Endodermal cell (in vitro differentiated cells): ENCODE results near the gene UFD1. TPM values are rescaled to one million over a fixed set of nuclear protein-coding genes. Genes with fewer than 3 reads are reported as not detected.

ENCODE experiments used
- DNase-seq: peaks from one replicate; pipeline ENCODE4 v3.0.0-alpha.2; 2017
- H3K27ac ChIP-seq: 2 replicates; pipeline ENCODE4 v1.5.1; 2013; ENCODE audit warnings: mild to moderate bottlenecking, low read depth, low read length, moderate library complexity
- H3K27me3 ChIP-seq: 2 replicates; pipeline ENCODE4 v1.6.1; 2013; ENCODE audit warnings: mild to moderate bottlenecking, low read length, moderate library complexity; ENCODE audit not compliant: insufficient read depth, control insufficient read depth, poor library complexity, severe bottlenecking
- H3K36me3 ChIP-seq: 2 replicates; pipeline ENCODE4 v1.7.0; 2013; ENCODE audit warnings: mild to moderate bottlenecking, low read length, moderate library complexity; ENCODE audit not compliant: control insufficient read depth, insufficient read depth
- H3K4me1 ChIP-seq: one replicate; pipeline ENCODE4 v1.7.0; 2013; ENCODE audit warnings: low read length; ENCODE audit not compliant: control insufficient read depth, insufficient read depth
- H3K4me3 ChIP-seq: 2 replicates; pipeline ENCODE4 v1.5.1; 2013; ENCODE audit warnings: mild to moderate bottlenecking, low read length, moderate library complexity
- H3K9ac ChIP-seq: 2 replicates; pipeline ENCODE4 v1.6.1; 2013; ENCODE audit warnings: mild to moderate bottlenecking, low read length, moderate library complexity; ENCODE audit not compliant: poor library complexity, severe bottlenecking; ENCODE audit errors: extremely low read depth
- H3K9me3 ChIP-seq: 2 replicates; pipeline ENCODE4 v1.6.1; 2013; ENCODE audit warnings: mild to moderate bottlenecking, low read length, moderate library complexity; ENCODE audit not compliant: control insufficient read depth
- H3K27ac Mint-ChIP-seq: 2 replicates; pipeline ENCODE4 v1.8.0; 2020; ENCODE audit warnings: mixed read lengths
- H3K27me3 Mint-ChIP-seq: 2 replicates; pipeline ENCODE4 v1.8.0; 2021; ENCODE audit warnings: mild to moderate bottlenecking, mixed read lengths; ENCODE audit not compliant: insufficient read depth
- H3K36me3 Mint-ChIP-seq: 2 replicates; pipeline ENCODE4 v1.8.0; 2020; ENCODE audit warnings: low read depth, mixed read lengths
- H3K4me1 Mint-ChIP-seq: 2 replicates; pipeline ENCODE4 v1.8.0; 2020; ENCODE audit warnings: mixed read lengths
- H3K4me3 Mint-ChIP-seq: 2 replicates; pipeline ENCODE4 v1.8.0; 2020; ENCODE audit warnings: mild to moderate bottlenecking, moderate library complexity, mixed read lengths
- H3K9me3 Mint-ChIP-seq: 2 replicates; pipeline ENCODE4 v1.8.0; 2020; ENCODE audit warnings: mild to moderate bottlenecking, mixed read lengths
- CTCF ChIP-seq: fragments of 200-600 bp; sonication (generic); conservative IDR thresholded peaks from 2 replicates; pipeline ENCODE4 v1.5.0; 2021; ENCODE audit warnings: antibody characterized with exemption, mild to moderate bottlenecking
- WGBS, 2 experiments: methylation state at CpG; one replicate each; pipeline versions ENCODE4 v1.1.5 to v1.1.7; 2013; ENCODE audit warnings: missing lambda C conversion rate in 2 of 2, mixed read lengths in 1 of 2; ENCODE audit not compliant: insufficient coverage in 1 of 2, insufficient read length in 1 of 2; 5-methylcytosine and 5-hydroxymethylcytosine counted together
- total RNA-seq, 2 donors: library from RNA; stranded (reverse); fragmentation: NEBNext Ultra II Directional in 1 of 2; extraction: Animal tissue kit (Norgen Biotek cat#: 25700) in 1 of 2; gene quantifications; 2 replicates in 1 of 2; 3 replicates in 1 of 2; pipeline ENCODE4 v1.2.1, GENCODE V29; 2021

Gene UFD1
- total RNA-seq, 2 donors from 2014 or later: 67.7 to 69.2 TPM

GRCh38 chr22:19526702-19527111 is 47.7 kb upstream of the UFD1 start:
- Mint-ChIP-seq H3K36me3 (no peaks in the 10 kb centered on the region), H3K4me3 (no peak overlapping the region), H3K9me3 (no peaks in the 10 kb centered on the region), H3K27ac (no peak overlapping the region), H3K27me3 (peaks cover 44% of the 10 kb centered on the region), H3K4me1 (peaks cover 16% of the 10 kb centered on the region)
- WGBS, 2 experiments: 82 to 85% methylated on average over 7 of the region's 7 CpGs
- no peak for TF ChIP-seq CTCF
- peak; percentile 32 for DNase-seq
- Histone ChIP-seq H3K9me3 (no peaks in the 10 kb centered on the region), H3K4me3 (no peak overlapping the region), H3K27ac (no peak overlapping the region), H3K27me3 (peaks cover 45% of the 10 kb centered on the region), H3K36me3 (no peaks in the 10 kb centered on the region), H3K4me1 (peaks cover 15% of the 10 kb centered on the region), H3K9ac (no peak overlapping the region)

GRCh38 chr22:19526076-19526701 is 47.2 kb upstream of the UFD1 start:
- no peak for TF ChIP-seq CTCF
- Mint-ChIP-seq H3K27me3 (peaks cover 45% of the 10 kb centered on the region), H3K36me3 (no peaks in the 10 kb centered on the region), H3K4me1 (peaks cover 16% of the 10 kb centered on the region), H3K4me3 (no peak overlapping the region), H3K9me3 (no peaks in the 10 kb centered on the region), H3K27ac (no peak overlapping the region)
- Histone ChIP-seq H3K4me1 (peaks cover 15% of the 10 kb centered on the region), H3K4me3 (no peak overlapping the region), H3K27me3 (peaks cover 50% of the 10 kb centered on the region), H3K36me3 (no peaks in the 10 kb centered on the region), H3K9ac (no peak overlapping the region), H3K9me3 (no peaks in the 10 kb centered on the region), H3K27ac (no peak overlapping the region)
- DNase-seq: peak; percentile 42
- 95% methylated on average over 10 to 11 of the region's 11 CpGs for WGBS, 2 experiments

- H3K9me3 Mint-ChIP-seq: no peaks in the 10 kb centered on the region
- H3K27ac ChIP-seq: no peak overlapping the region
- H3K4me1 ChIP-seq: peaks cover 15% of the 10 kb centered on the region
- H3K9me3 ChIP-seq: no peaks in the 10 kb centered on the region
- no peak overlapping the region for H3K27ac Mint-ChIP-seq
- DNase-seq: peak; percentile 26
- H3K27me3 Mint-ChIP-seq: peaks cover 45% of the 10 kb centered on the region
- no peak overlapping the region for H3K9ac ChIP-seq
- 81 to 100% methylated on average over 1 to 2 of the region's 3 CpGs for WGBS, 2 experiments
- H3K36me3 Mint-ChIP-seq: no peaks in the 10 kb centered on the region
- H3K4me3 ChIP-seq: no peak overlapping the region
- no peak overlapping the region for H3K4me3 Mint-ChIP-seq
- H3K36me3 ChIP-seq: no peaks in the 10 kb centered on the region
- peaks cover 51% of the 10 kb centered on the region for H3K27me3 ChIP-seq
- no peak for TF ChIP-seq CTCF
- peaks cover 16% of the 10 kb centered on the region for H3K4me1 Mint-ChIP-seq
Measured at GRCh38 chr22:19525666-19526065, 46.7 kb upstream of the UFD1 start.
